HEK293T (cell line): ENCODE results near the gene EIF4EBP3.

ENCODE experiments used
- ARNT ChIP-seq: fragments of 450-650 bp; IDR thresholded peaks from 2 replicates; pipeline ENCODE4 v1.6.1; 2017; ENCODE audit warnings: mild to moderate bottlenecking
- BHLHE40 ChIP-seq: fragments of 450-650 bp; IDR thresholded peaks from 2 replicates; pipeline ENCODE4 v1.6.1; 2016; ENCODE audit warnings: mild to moderate bottlenecking, moderate library complexity, borderline replicate concordance
- FOXM1 ChIP-seq: fragments of 450-650 bp; IDR thresholded peaks from 2 replicates; pipeline ENCODE4 v1.6.1; 2017; ENCODE audit warnings: mild to moderate bottlenecking, borderline replicate concordance
- L3MBTL2 ChIP-seq: fragments of 450-650 bp; conservative IDR thresholded peaks from 2 replicates; pipeline ENCODE4 v1.6.1; 2016; ENCODE audit warnings: mild to moderate bottlenecking
- SP1 ChIP-seq: fragments of 450-650 bp; IDR thresholded peaks from 2 replicates; pipeline ENCODE4 v1.6.1; 2017
- TARDBP ChIP-seq: fragments of 450-650 bp; IDR thresholded peaks from 2 replicates; pipeline ENCODE4 v1.6.1; 2016
- ZNF384 ChIP-seq: fragments of 450-650 bp; IDR thresholded peaks from 2 replicates; pipeline ENCODE4 v1.6.1; 2016

GRCh38 chr5:140548300-140548688 lies 832 bp downstream of the EIF4EBP3 start:
- TF ChIP-seq ARNT, result no peak
- TF ChIP-seq ZNF384, result no peak
- no peak for TF ChIP-seq SP1
- no peak for TF ChIP-seq BHLHE40
- no peak for TF ChIP-seq FOXM1
- TF ChIP-seq TARDBP, result no peak
- TF ChIP-seq L3MBTL2, result no peak
